Measurements from ENCODE around the gene TBC1D1.
"Not testable (repeated sequence)": the region's sequence is repeated elsewhere in the genome, so short reads cannot be mapped to it uniquely, and the experiment has no call there.

TBC1D1 gene

GRCh38 chr4:37909332-37910090, 18.6 kb downstream of the TBC1D1 start:
- no peak overlapping the region for H3K4me3 ChIP-seq (ENCODE audit: low read depth, low read length)
- no peak for DNase-seq (ENCODE audit: low read depth)
- TF ChIP-seq CTCF (IDR thresholded peaks at IDR 0.05; ENCODE audit: control insufficient read depth, extremely low read depth, insufficient read depth), result no peak

GRCh38 chr4:37910091-37910486, 19.2 kb downstream of the TBC1D1 start:
- no peak overlapping the region for H3K4me3 ChIP-seq (ENCODE audit: low read depth, low read length)
- no peak for TF ChIP-seq CTCF (IDR thresholded peaks at IDR 0.05; ENCODE audit: control insufficient read depth, extremely low read depth, insufficient read depth)
- no peak for DNase-seq (ENCODE audit: low read depth)

GRCh38 chr4:37914539-37914938, 23.7 kb downstream of the TBC1D1 start:
- no peak for DNase-seq (ENCODE audit: low read depth)
- H3K4me3 ChIP-seq (ENCODE audit: low read depth, low read length), result no peak overlapping the region
- TF ChIP-seq CTCF (IDR thresholded peaks at IDR 0.05; ENCODE audit: control insufficient read depth, extremely low read depth, insufficient read depth), result no peak

GRCh38 chr4:37917388-37917787, 26.5 kb downstream of the TBC1D1 start:
- no peak for DNase-seq (ENCODE audit: low read depth)
- TF ChIP-seq CTCF (IDR thresholded peaks at IDR 0.05; ENCODE audit: control insufficient read depth, extremely low read depth, insufficient read depth), result no peak
- no peak overlapping the region for H3K4me3 ChIP-seq (ENCODE audit: low read depth, low read length)

- no peak for TF ChIP-seq CTCF (IDR thresholded peaks at IDR 0.05; ENCODE audit: control insufficient read depth, extremely low read depth, insufficient read depth)
- no peak for DNase-seq (ENCODE audit: low read depth)
- H3K4me3 ChIP-seq (ENCODE audit: low read depth, low read length), result no peak overlapping the region
These were observed 27.8 kb downstream of the TBC1D1 start for GRCh38 chr4:37918653-37919052.

- no peak overlapping the region for H3K4me3 ChIP-seq (ENCODE audit: low read depth, low read length)
- DNase-seq (ENCODE audit: low read depth), result no peak
- TF ChIP-seq CTCF (IDR thresholded peaks at IDR 0.05; ENCODE audit: control insufficient read depth, extremely low read depth, insufficient read depth), result no peak
These were observed 31.4 kb downstream of the TBC1D1 start for GRCh38 chr4:37922328-37922727.

GRCh38 chr4:37923089-37923488, 32.2 kb downstream of the TBC1D1 start:
- not testable (repeated sequence) for DNase-seq (ENCODE audit: low read depth); H3K4me3 ChIP-seq (ENCODE audit: low read depth, low read length)
